Upper lobe of left lung (tissue), 6 donors: ENCODE measurements around the gene GALK1. TPM values are rescaled to one million over a fixed set of nuclear protein-coding genes. Genes with fewer than 3 reads are reported as not detected.
A peak's percentile ranks its signal among the peaks of the same experiment; 100 is the strongest.

Experiments
- ATAC-seq, 2 donors: fragments of 200-7000 bp; cut with Tn5 transposase; one replicate each; pipeline ENCODE4 v1.9.1; 2022; ENCODE audit warnings: mild to moderate bottlenecking in 2 of 2, moderate library complexity in 2 of 2; ENCODE audit not compliant: low FRiP score in 2 of 2
- DNase-seq, 2 donors: peaks; one replicate each; pipeline ENCODE4 v3.0.0-alpha.2; 2019 to 2020
- H3K27ac ChIP-seq, 4 donors: fragments of 200-600 bp; sonication (generic); one replicate each; pipeline ENCODE4 v1.5.1; 2016 to 2019
- H3K27me3 ChIP-seq, 4 donors: fragments of 200-600 bp; sonication (generic); one replicate each; pipeline ENCODE4 v1.5.1; 2017 to 2019
- H3K36me3 ChIP-seq, 4 donors: fragments of 200-600 bp; sonication (generic); one replicate each; pipeline ENCODE4 v1.5.1; 2016 to 2019
- H3K4me1 ChIP-seq, 4 donors: fragments of 200-600 bp; sonication (generic); one replicate each; pipeline ENCODE4 v1.5.1; 2018 to 2019
- H3K4me3 ChIP-seq, 4 donors: fragments of 200-600 bp; sonication (generic); one replicate each; pipeline ENCODE4 v1.5.1; 2017 to 2019; ENCODE audit warnings: mild to moderate bottlenecking in 2 of 4, moderate library complexity in 1 of 4
- H3K9me3 ChIP-seq, 4 donors: fragments of 200-600 bp; sonication (generic); one replicate each; pipeline ENCODE4 v1.5.1; 2018 to 2019
- EP300 ChIP-seq, 4 donors: sonication (generic); formaldehyde crosslinking; IDR thresholded peaks; one replicate each; pipeline ENCODE4 v1.5.1; 2017; ENCODE audit warnings: antibody characterized with exemption in 4 of 4, control low read depth in 2 of 4
- POLR2A ChIP-seq, 4 donors: fragments of 450-650 bp; IDR thresholded peaks; one replicate each; pipeline ENCODE4 v1.5.1; 2016 to 2017; ENCODE audit warnings: antibody characterized with exemption in 4 of 4, mild to moderate bottlenecking in 2 of 4
- POLR2AphosphoS5 ChIP-seq, 2 donors: sonication (generic); formaldehyde crosslinking; IDR thresholded peaks; one replicate each; pipeline ENCODE4 v1.5.1; 2017; ENCODE audit warnings: antibody characterized with exemption in 2 of 2
- WGBS, 2 donors: methylation state at CpG; one replicate each; pipeline ENCODE4 v1.1.5; 2017 to 2018; 5-methylcytosine and 5-hydroxymethylcytosine counted together
- total RNA-seq, 6 donors: library from RNA; depleted of rRNA in 4 of 6; stranded (reverse); fragments of >200 nt in 4 of 6; gene quantifications; one replicate each; pipeline versions ENCODE4 v1.1.0 to v1.2.1, GENCODE V29; 2016 to 2021
- TF ChIP-seq, protein P1 (sequence below), 6 experiments: fragments of 450-650 bp in 4 of 6; fragments of 200-600 bp in 2 of 6; sonication (generic) in 2 of 6; IDR thresholded peaks; one replicate each; pipeline ENCODE4 v1.5.1; 2016 to 2019; ENCODE audit warnings: antibody characterized with exemption in 6 of 6
- donor health status: DM: no; HTN: no; CAD: no; lungs with moderate emphysema.
- donor health status: DM: no; HTN: yes; CAD: no; lungs with severe emphysema.

Gene GALK1
- total RNA-seq, 6 donors from 2014 or later = 18.9 to 65.7 (median 40.6) TPM

DNA sequence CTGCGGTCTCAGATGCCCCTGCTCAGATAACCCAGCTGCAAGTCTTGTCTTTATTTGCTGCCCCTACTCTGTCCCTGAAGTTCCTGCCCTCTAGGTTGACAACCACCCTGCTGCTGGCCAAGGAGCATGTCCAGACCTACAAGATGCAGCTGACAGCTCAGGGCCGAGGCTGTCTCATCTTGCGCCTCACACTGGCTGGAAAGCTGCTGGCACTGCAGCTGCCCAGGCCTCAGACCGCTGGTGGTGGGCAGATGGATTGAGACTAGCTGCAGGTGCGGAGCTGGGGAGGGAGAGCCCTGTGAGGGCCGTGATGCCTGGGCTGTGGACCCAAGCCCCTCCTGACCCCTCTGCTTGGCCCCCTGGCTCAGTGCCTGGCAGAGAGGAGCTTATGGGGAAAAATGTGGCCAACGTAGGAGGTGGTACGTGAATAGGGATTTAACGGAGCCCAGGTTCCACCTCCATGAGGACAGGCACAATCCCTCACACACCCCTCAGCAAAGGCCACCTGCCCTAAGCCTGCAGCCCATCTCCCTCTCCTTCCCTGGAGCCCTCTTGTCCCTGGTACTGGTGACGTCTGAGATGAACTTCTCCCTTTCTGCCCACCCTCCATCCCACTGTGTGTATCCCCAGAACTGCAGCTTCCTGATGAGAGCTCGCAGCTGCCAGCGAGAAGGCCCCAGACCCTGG is 8.3 kb upstream of the GALK1 start:
- DNase-seq (peak in 1 of 2 donors; percentile 68), ATAC-seq (no peak)
- Histone ChIP-seq H3K27me3 (no peaks in the 10 kb centered on the region), H3K27ac (peak overlapping the region in 1 of 4 donors; percentile 27), H3K4me1 (peaks cover 25 to 40% (median 27%) of the 10 kb centered on the region in 4 donors), H3K36me3 (peaks cover 6 to 44% (median 13%) of the 10 kb centered on the region in 4 donors), H3K9me3 (no peaks in the 10 kb centered on the region), H3K4me3 (no peak overlapping the region)
- 85 to 89% methylated on average over 12 of the region's 12 CpGs for WGBS, 2 donors
- TF ChIP-seq POLR2AphosphoS5 (IDR thresholded peaks at IDR 0.05) = no peak
- TF ChIP-seq POLR2A (IDR thresholded peaks at IDR 0.05) = no peak

DNA sequence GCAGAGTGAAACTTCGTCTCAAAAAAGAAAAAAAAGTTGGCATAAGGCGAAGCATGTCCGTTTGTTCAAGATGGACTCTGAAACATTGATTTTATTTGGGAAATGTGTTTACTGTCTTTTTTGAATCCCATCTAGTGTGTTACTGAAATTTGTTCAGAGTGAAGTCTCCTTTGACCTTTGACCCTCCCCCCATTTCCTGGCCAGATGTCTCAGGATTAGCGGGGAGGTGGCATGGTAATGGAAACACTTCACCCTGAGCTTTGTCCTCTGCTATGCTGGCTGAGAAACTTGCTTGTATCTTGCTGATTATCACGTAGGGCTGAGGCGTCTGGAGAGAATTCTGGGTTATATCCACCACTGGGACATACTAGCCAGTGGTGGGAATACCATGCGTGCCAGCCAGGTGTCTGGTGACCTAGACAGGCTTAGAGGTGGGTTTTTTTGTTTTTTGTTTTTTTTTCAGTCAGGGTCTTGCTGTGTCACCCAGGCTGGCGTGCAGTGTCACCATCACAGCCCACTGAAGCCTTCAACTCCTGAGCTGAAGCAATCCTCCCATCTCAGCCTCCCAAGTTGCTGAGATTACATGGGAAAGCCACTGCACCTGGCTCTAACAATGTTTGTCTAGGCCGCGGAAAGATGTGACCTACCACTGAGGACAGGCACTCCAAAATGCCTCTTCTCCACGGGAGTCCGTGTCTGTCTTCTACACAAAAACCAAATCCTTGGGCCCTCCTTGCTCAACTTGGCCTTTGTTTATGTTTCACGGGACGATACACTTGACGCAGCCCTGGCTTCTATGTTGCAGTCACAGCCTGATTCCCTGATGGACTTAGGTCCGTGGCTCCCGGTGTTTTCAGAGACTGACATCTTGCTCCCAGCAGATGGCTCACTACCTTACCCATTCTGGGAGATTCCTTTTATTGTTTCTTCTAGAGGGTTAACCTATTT is 6.6 kb upstream of the GALK1 start:
- DNase-seq = no peak
- Histone ChIP-seq H3K4me3 (no peak overlapping the region), H3K27ac (no peak overlapping the region), H3K36me3 (peaks cover 0 to 27% (median 2%) of the 10 kb centered on the region in 4 donors), H3K27me3 (no peaks in the 10 kb centered on the region), H3K4me1 (peaks cover 12 to 24% (median 15%) of the 10 kb centered on the region in 4 donors), H3K9me3 (no peaks in the 10 kb centered on the region)
- WGBS, 2 donors = 79 to 82% methylated on average over 14 to 17 of the region's 17 CpGs
- ATAC-seq = no peak
- no peak for TF ChIP-seq EP300 (IDR thresholded peaks at IDR 0.05)
- TF ChIP-seq POLR2AphosphoS5 (IDR thresholded peaks at IDR 0.05) = no peak
- no peak for TF ChIP-seq POLR2A (IDR thresholded peaks at IDR 0.05)
- TF ChIP-seq, protein P1, sequence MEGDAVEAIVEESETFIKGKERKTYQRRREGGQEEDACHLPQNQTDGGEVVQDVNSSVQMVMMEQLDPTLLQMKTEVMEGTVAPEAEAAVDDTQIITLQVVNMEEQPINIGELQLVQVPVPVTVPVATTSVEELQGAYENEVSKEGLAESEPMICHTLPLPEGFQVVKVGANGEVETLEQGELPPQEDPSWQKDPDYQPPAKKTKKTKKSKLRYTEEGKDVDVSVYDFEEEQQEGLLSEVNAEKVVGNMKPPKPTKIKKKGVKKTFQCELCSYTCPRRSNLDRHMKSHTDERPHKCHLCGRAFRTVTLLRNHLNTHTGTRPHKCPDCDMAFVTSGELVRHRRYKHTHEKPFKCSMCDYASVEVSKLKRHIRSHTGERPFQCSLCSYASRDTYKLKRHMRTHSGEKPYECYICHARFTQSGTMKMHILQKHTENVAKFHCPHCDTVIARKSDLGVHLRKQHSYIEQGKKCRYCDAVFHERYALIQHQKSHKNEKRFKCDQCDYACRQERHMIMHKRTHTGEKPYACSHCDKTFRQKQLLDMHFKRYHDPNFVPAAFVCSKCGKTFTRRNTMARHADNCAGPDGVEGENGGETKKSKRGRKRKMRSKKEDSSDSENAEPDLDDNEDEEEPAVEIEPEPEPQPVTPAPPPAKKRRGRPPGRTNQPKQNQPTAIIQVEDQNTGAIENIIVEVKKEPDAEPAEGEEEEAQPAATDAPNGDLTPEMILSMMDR (IDR thresholded peaks at IDR 0.05) = no peak

DNA sequence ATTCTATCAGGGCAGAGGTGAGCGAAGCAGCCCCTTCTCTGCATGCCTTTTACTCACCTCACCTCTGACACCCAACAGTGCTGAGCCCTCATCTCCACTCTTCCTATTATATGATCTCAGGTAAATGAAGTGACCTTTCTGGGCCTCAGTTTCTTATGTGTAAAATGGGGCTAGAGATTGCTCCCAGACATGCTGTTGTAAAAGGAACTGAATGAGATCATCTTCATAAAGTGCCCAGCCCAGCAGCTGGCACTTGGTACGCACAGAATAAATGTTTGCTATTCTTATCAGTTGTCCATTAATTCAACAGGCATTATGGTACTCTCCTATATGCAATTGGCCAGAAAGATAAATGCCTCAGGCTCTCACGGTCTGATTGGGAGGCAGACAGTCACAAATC is 4.5 kb upstream of the GALK1 start:
- 59 to 65% methylated on average over 3 of the region's 3 CpGs for WGBS, 2 donors
- Histone ChIP-seq H3K36me3 (peaks cover 0 to 6% (median 0%) of the 10 kb centered on the region in 4 donors), H3K27ac (no peak overlapping the region), H3K4me1 (peaks cover 7 to 22% (median 10%) of the 10 kb centered on the region in 4 donors), H3K9me3 (no peaks in the 10 kb centered on the region), H3K27me3 (no peaks in the 10 kb centered on the region), H3K4me3 (no peak overlapping the region)
- TF ChIP-seq POLR2A (IDR thresholded peaks at IDR 0.05) (no peak), EP300 (IDR thresholded peaks at IDR 0.05) (no peak), POLR2AphosphoS5 (IDR thresholded peaks at IDR 0.05) (no peak)
- TF ChIP-seq, protein P1 (IDR thresholded peaks at IDR 0.05) = no peak
- ATAC-seq (no peak), DNase-seq (no peak)

DNA sequence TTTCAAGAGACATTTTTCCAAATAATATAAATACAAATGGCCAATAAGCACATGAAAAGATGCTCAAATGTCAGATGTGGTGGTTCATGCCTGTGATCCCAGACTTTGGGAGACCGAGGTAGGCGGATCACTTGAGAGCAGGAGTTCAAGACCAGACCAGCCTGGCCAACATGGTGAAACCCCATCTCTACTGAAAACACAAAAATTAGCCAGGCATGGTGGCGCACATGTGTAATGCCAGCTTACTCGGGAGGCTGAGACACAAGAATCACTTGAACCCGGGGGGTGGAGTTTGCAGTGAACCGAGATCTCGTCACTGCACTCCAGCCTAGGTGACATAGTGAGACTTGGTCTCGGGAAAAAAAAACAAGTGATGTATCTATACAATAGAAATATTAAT is 2.9 kb upstream of the GALK1 start:
- H3K9me3 ChIP-seq = no peaks in the 10 kb centered on the region
- peaks cover 17 to 38% (median 20%) of the 10 kb centered on the region in 4 donors for H3K4me1 ChIP-seq
- WGBS, 2 donors = 87 to 94% methylated on average over 8 of the region's 8 CpGs
- DNase-seq (no peak), ATAC-seq (no peak)
- TF ChIP-seq, protein P1 (IDR thresholded peaks at IDR 0.05) = no peak
- TF ChIP-seq POLR2AphosphoS5 (IDR thresholded peaks at IDR 0.05) (no peak), EP300 (IDR thresholded peaks at IDR 0.05) (no peak), POLR2A (IDR thresholded peaks at IDR 0.05) (no peak)
- no peak overlapping the region for H3K27ac ChIP-seq
- H3K36me3 ChIP-seq = peaks cover 0 to 3% (median under 1%) of the 10 kb centered on the region in 4 donors
- H3K27me3 ChIP-seq = no peaks in the 10 kb centered on the region
- no peak overlapping the region for H3K4me3 ChIP-seq

DNA sequence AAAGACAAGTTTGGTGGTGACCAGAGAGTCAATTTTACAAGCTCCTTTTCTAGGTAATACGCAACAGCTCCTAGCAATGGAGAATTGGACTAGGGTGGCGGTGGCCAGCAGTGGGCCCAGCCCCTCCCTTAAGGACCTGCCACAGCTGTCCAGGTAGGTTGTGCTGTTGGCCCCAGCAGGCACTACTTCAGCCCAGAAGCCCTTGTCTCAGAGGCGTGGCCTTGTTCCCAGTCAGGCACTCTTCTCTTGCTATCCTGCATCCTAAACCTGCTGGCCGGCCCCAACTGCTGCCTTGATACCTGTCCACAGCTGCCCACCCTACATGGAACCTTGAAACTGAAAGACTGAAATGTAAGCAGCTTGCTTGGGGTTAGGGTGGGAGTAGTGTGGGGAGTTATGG is 989 bp upstream of the GALK1 start:
- peak in 1 of 2 donors; percentile 80 for DNase-seq
- TF ChIP-seq POLR2A (IDR thresholded peaks at IDR 0.05) (no peak), POLR2AphosphoS5 (IDR thresholded peaks at IDR 0.05) (no peak), EP300 (IDR thresholded peaks at IDR 0.05) (no peak)
- TF ChIP-seq, protein P1 (IDR thresholded peaks at IDR 0.05) = no peak
- WGBS, 2 donors = 61 to 100% methylated on average over 2 to 4 of the region's 4 CpGs

More for the DNA sequence above, 989 bp upstream of the GALK1 start:
- H3K4me3 ChIP-seq = no peak overlapping the region
- peak overlapping the region; percentile 83 to 92 (median 88) for H3K27ac ChIP-seq
- peaks cover 0 to 10% (median 4%) of the 10 kb centered on the region in 4 donors for H3K36me3 ChIP-seq
- H3K27me3 ChIP-seq = no peaks in the 10 kb centered on the region
- H3K4me1 ChIP-seq = peaks cover 17 to 38% (median 20%) of the 10 kb centered on the region in 4 donors
- H3K9me3 ChIP-seq = no peaks in the 10 kb centered on the region
- no peak for ATAC-seq
